Measurements from ENCODE around the gene COMMD2.

Gene COMMD2

GRCh38 chr3:149790698-149791097 is 38.4 kb upstream of the COMMD2 start:
- no peak for TF ChIP-seq CTCF (IDR thresholded peaks at IDR 0.05; ENCODE audit: extremely low read depth, insufficient read depth, missing control alignments)
- in situ Hi-C loops (cut with MboI; ENCODE audit: low pct_unique_long_range_greater_than_20kb, low sequenced_read_pairs, unreplicated experiment) = no loop called here

DNA sequence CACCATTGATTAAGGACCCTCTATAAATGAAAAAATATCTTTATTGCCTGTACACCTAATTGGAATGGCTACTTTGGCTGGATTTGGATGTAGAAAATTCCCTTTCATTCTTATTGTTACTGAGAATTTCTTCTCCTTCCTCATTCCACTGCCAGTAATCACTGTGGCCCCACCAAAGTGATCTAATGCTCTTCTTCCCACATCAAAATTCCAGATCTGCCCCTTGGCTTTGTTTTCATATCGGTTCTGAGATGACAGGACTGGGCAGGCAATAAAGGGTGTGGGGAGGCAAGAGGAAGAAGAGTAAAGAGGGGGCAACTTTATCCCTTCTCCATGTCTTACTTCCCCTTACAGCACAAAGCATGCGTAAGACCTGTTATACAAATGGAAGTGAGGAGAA is 38.0 kb upstream of the COMMD2 start:
- in situ Hi-C loops (cut with MboI; ENCODE audit: low pct_unique_long_range_greater_than_20kb, low sequenced_read_pairs, unreplicated experiment) = no loop called here
- no peak for DNase-seq (ENCODE audit: low spot score)
- no peak for TF ChIP-seq CTCF (IDR thresholded peaks at IDR 0.05; ENCODE audit: extremely low read depth, insufficient read depth, missing control alignments)

More at GRCh38 chr3:149790698-149791097, 38.4 kb upstream of the COMMD2 start:
- no peak for DNase-seq (ENCODE audit: low spot score)

DNA sequence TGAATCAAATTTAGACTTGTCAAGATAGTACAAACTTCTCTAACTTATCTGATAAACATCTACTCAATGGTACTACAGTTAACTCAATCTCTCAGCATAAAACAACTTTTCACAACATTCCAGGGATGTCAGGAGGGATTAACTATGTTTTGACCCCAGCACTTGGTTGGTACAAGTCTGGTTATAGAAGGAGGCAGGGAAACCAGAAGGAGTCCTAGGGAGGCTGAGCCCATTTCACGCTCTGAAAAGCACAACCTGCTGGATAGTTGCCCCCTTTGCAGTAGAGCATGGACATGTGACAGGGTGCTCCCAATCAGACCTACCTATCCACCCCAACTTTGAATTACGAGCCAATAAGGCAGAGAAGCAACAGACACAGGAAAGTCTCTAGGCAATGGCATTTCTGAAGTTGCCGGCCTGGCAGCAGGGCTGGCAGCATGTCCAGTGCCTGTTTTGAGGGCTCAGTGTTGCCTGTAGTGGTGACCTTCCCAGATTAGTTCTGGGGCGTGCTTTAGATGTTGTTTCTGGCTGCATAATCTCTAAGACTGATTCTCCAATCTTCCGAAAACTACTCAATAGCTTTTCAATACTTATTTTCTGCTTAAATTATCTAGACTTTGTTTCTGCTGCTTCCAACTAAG is 31.9 kb upstream of the COMMD2 start:
- DNase-seq (ENCODE audit: low spot score) = no peak
- TF ChIP-seq CTCF (IDR thresholded peaks at IDR 0.05; ENCODE audit: extremely low read depth, insufficient read depth, missing control alignments) = no peak
- in situ Hi-C loops (cut with MboI; ENCODE audit: low pct_unique_long_range_greater_than_20kb, low sequenced_read_pairs, unreplicated experiment) = no loop called here

DNA sequence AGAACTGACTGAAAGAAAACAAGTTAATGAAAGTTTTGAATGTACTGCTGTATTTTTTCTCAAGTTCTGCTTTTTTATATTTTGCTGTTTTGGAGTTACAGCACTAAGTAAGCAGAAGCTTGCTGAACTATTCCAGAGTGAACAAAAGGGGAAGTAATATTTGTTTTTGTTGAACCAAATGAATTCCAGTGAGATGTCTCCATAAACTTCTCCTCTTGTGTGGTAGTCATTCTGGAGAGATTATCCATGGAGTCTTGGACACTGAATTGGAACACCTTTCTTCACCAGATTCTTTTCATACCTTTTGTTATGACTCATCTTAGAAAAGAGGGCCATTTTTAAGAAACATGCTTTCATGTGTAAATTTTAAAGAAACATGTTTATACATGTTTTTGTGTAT is 31.3 kb upstream of the COMMD2 start:
- DNase-seq (ENCODE audit: low spot score) = no peak
- no peak for TF ChIP-seq CTCF (IDR thresholded peaks at IDR 0.05; ENCODE audit: extremely low read depth, insufficient read depth, missing control alignments)
- in situ Hi-C loops (cut with MboI; ENCODE audit: low pct_unique_long_range_greater_than_20kb, low sequenced_read_pairs, unreplicated experiment) = no loop called here

DNA sequence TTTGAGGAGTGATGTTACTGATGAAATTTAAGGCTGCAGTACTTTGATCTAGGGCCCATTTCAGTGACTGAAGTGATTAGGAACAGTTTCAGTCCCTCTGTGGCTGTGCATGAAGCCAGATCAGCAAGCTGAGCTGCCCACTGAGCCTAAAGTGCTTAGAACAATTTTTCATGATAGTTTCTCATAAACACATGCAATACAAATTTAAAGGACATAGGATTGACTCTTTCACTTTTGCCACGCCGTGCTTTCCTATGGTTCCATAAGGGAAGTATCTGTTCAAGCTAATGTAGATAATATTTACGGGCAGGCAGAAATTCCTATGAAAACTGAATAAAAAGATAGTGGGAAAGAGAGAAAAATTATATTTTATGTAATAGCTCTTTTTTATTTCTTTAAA is 29.5 kb upstream of the COMMD2 start:
- in situ Hi-C loops (cut with MboI; ENCODE audit: low pct_unique_long_range_greater_than_20kb, low sequenced_read_pairs, unreplicated experiment) = no loop called here
- no peak for DNase-seq (ENCODE audit: low spot score)
- TF ChIP-seq CTCF (IDR thresholded peaks at IDR 0.05; ENCODE audit: extremely low read depth, insufficient read depth, missing control alignments) = no peak

- no peak for TF ChIP-seq CTCF (IDR thresholded peaks at IDR 0.05; ENCODE audit: extremely low read depth, insufficient read depth, missing control alignments)
- no peak for DNase-seq (ENCODE audit: low spot score)
- in situ Hi-C loops (cut with MboI; ENCODE audit: low pct_unique_long_range_greater_than_20kb, low sequenced_read_pairs, unreplicated experiment) = no loop called here
These were observed 28.9 kb upstream of the COMMD2 start for GRCh38 chr3:149781211-149781610.
